HCT116 (cell line): ENCODE results near the gene NCAPG2. TPM values are rescaled to one million over a fixed set of nuclear protein-coding genes. Genes with fewer than 3 reads are reported as not detected.

Experiments used
- ATAC-seq: fragments of 200-7000 bp; cut with Tn5 transposase; 2 replicates; pipeline ENCODE4 v1.9.1; 2020; ENCODE audit warnings: mild to moderate bottlenecking, moderate library complexity
- BruUV-seq: library from RNA; stranded (reverse); fragments of 400-500 nt; replicated peaks from 2 replicates; lab custom pipeline; 2021; lab: Mats Ljungman, UMichigan
- CTCF ChIA-PET: fragments of 300-600 bp; sonication (Branson Sonifier 250); formaldehyde crosslinking; loops from one replicate; lab custom pipeline; 2021; ENCODE audit warnings: antibody characterized with exemption; lab: Charles Lee
- POLR2A ChIA-PET: fragments of 300-600, 350-600 bp; sonication (Branson Sonifier 250); formaldehyde crosslinking; loops from one replicate; lab custom pipeline; 2021; ENCODE audit warnings: antibody characterized with exemption; lab: Charles Lee
- RAD21 ChIA-PET, 2 experiments: fragments of 300-600 bp; sonication (Branson Sonifier 250); formaldehyde crosslinking; loops; one replicate each; lab custom pipeline; 2023; ENCODE audit warnings: low total read pairs in 2 of 2; ENCODE audit not compliant: uncharacterized antibody in 2 of 2, unreplicated experiment in 2 of 2, low non-redundant PET in 1 of 2; lab: Charles Lee
- DNase-seq: peaks from one replicate; pipeline ENCODE4 v3.0.0-alpha.2; 2010; ENCODE audit warnings: low read depth, low spot score
- H2AFZ ChIP-seq: fragments of 200-600 bp; shearing (Covaris generic), sonication (generic); 2 replicates; pipeline ENCODE4 v1.6.1; 2017; ENCODE audit warnings: low read depth, mixed run types, mixed read lengths, antibody characterized with exemption, low read length; ENCODE audit not compliant: poor library complexity, severe bottlenecking
- H3K27ac ChIP-seq: 2 replicates; pipeline ENCODE4 v1.5.1; 2012; ENCODE audit warnings: low read depth, low read length
- H3K27me3 ChIP-seq: fragments of 200-600 bp; sonication (generic); 2 replicates; pipeline ENCODE4 v1.6.1; 2016; ENCODE audit warnings: mixed run types, low read length, mixed read lengths; ENCODE audit not compliant: insufficient read depth
- H3K36me3 ChIP-seq, 2 experiments: fragments of 200-500 bp in 1 of 2; fragments of 200-600 bp in 1 of 2; sonication (Bioruptor generic) in 1 of 2; sonication (generic) in 1 of 2; 2 replicates each; pipeline versions ENCODE4 v1.5.1 to v1.6.1; 2014 to 2016; ENCODE audit warnings: low read length in 2 of 2, inconsistent platforms in 1 of 2, mixed read lengths in 1 of 2, mixed run types in 1 of 2; ENCODE audit not compliant: insufficient read depth in 2 of 2, control insufficient read depth in 1 of 2
- H3K4me1 ChIP-seq, 2 experiments: fragments of 200-600 bp in 1 of 2; sonication (generic) in 1 of 2; 2 replicates each; pipeline versions ENCODE4 v1.5.1 to v1.6.1; 2012 to 2017; ENCODE audit warnings: low read length in 2 of 2, inconsistent platforms in 1 of 2, mild to moderate bottlenecking in 1 of 2, mixed read lengths in 1 of 2, mixed run types in 1 of 2, moderate library complexity in 1 of 2; ENCODE audit not compliant: insufficient read depth in 2 of 2, control insufficient read depth in 1 of 2
- H3K4me2 ChIP-seq: fragments of 200-600 bp; sonication (generic); 2 replicates; pipeline ENCODE4 v1.6.1; 2017; ENCODE audit warnings: mixed run types, low read length, mixed read lengths
- H3K4me3 ChIP-seq, 2 experiments: fragments of 200-600 bp in 1 of 2; sonication (generic) in 1 of 2; replicated peaks in 1 of 2; 2 replicates each; pipeline ENCODE4 v1.5.1; 2011 to 2016; ENCODE audit warnings: low read length in 2 of 2, control low read depth in 1 of 2, low read depth in 1 of 2, mild to moderate bottlenecking in 1 of 2, mixed read lengths in 1 of 2, mixed run types in 1 of 2
- H3K79me2 ChIP-seq: fragments of 200-600 bp; sonication (generic); 2 replicates; pipeline ENCODE4 v1.6.1; 2017; ENCODE audit warnings: mild to moderate bottlenecking, mixed run types, low read length, moderate library complexity, mixed read lengths; ENCODE audit not compliant: insufficient read depth
- H3K9ac ChIP-seq: fragments of 200-600 bp; sonication (generic); 2 replicates; pipeline ENCODE4 v1.6.1; 2016; ENCODE audit warnings: low read length, mixed read lengths
- H3K9me2 ChIP-seq: fragments of 200-600 bp; sonication (generic), shearing (Covaris generic); 2 replicates; pipeline ENCODE4 v1.6.1; 2017; ENCODE audit warnings: mixed run types, mild to moderate bottlenecking, moderate library complexity; ENCODE audit not compliant: insufficient read depth
- H3K9me3 ChIP-seq, 2 experiments: fragments of 200-500 bp in 1 of 2; fragments of 200-600 bp in 1 of 2; sonication (Bioruptor generic) in 1 of 2; sonication (generic) in 1 of 2; 2 replicates each; pipeline ENCODE4 v1.6.1; 2014 to 2017; ENCODE audit warnings: low read length in 2 of 2, mixed read lengths in 2 of 2, inconsistent platforms in 1 of 2, low read depth in 1 of 2, mild to moderate bottlenecking in 1 of 2, mixed run types in 1 of 2, moderate library complexity in 1 of 2; ENCODE audit not compliant: control insufficient read depth in 1 of 2, insufficient read depth in 1 of 2
- H4K20me1 ChIP-seq: fragments of 200-600 bp; sonication (generic), shearing (Covaris generic); 2 replicates; pipeline ENCODE4 v1.6.1; 2017; ENCODE audit warnings: mixed run types, mild to moderate bottlenecking, moderate library complexity; ENCODE audit not compliant: insufficient read depth
- CEBPB ChIP-seq: IDR thresholded peaks from 2 replicates; pipeline ENCODE4 v1.6.1; 2012; ENCODE audit warnings: low read depth
- EZH2 ChIP-seq: fragments of 200-600 bp; sonication (generic); IDR thresholded peaks from 2 replicates; pipeline ENCODE4 v1.6.1; 2017; ENCODE audit warnings: antibody characterized with exemption, mixed run types
- FOSL1 ChIP-seq: IDR thresholded peaks from 2 replicates; pipeline ENCODE4 v1.6.1; 2012; ENCODE audit warnings: low read depth
- POLR2A ChIP-seq: IDR thresholded peaks from 2 replicates; pipeline ENCODE4 v1.7.0; 2011; ENCODE audit warnings: borderline replicate concordance; ENCODE audit not compliant: insufficient read depth, insufficient read length; ENCODE audit errors: extremely low read depth
- POLR2AphosphoS5 ChIP-seq: IDR thresholded peaks from 2 replicates; pipeline ENCODE4 v1.6.1; 2011; ENCODE audit warnings: mild to moderate bottlenecking, low read depth, low read length, moderate library complexity
- SIN3A ChIP-seq: IDR thresholded peaks from 2 replicates; pipeline ENCODE4 v1.6.1; 2012; ENCODE audit warnings: low read depth
- TCF7L2 ChIP-seq: IDR thresholded peaks from 2 replicates; pipeline ENCODE4 v1.7.0; 2011; ENCODE audit warnings: borderline replicate concordance, inconsistent platforms; ENCODE audit not compliant: insufficient read depth, insufficient read length; ENCODE audit errors: extremely low read depth
- ZBTB33 ChIP-seq: IDR thresholded peaks from 2 replicates; pipeline ENCODE4 v1.6.1; 2011; ENCODE audit warnings: mild to moderate bottlenecking, low read length, moderate library complexity; ENCODE audit not compliant: insufficient replicate concordance; ENCODE audit errors: extremely low read depth
- intact Hi-C: fragments of 100-400 bp; cut with micrococcal nuclease; formaldehyde crosslinking; loops from 2 replicates; pipeline ENCODE4 v1.10.0; 2022
- total RNA-seq: library from RNA; stranded (reverse); gene quantifications from one replicate; pipeline ENCODE4 v1.2.1, GENCODE V29; 2021; ENCODE audit not compliant: unreplicated experiment

Gene NCAPG2
- total RNA-seq, 1 experiment from 2014 or later, result 73.1 TPM

- ChIA-PET RAD21 (no interaction called here), CTCF (no interaction called here)
Observed at GRCh38 chr7:158702196-158702595, 2.4 kb downstream of the NCAPG2 start.

More at GRCh38 chr7:158702196-158702595, 2.4 kb downstream of the NCAPG2 start:
- no peak for ATAC-seq
- intact Hi-C loops, result loop anchor here (10.0 kb wide), 1 partner anchor 123 kb away; the partner anchor contains the start of gene ESYT2
- Histone ChIP-seq H3K36me3 (peaks cover 8 to 34% of the 10 kb centered on the region in 2 experiments; a peak in 2 of 4 replicates), H3K9me2 (no peaks in the 10 kb centered on the region), H2AFZ (no peak overlapping the region), H3K27ac (no peak overlapping the region), H3K27me3 (no peaks in the 10 kb centered on the region), H3K4me3 (no peak overlapping the region), H4K20me1 (no peaks in the 10 kb centered on the region), H3K9ac (no peak overlapping the region), H3K4me1 (peaks cover 6 to 21% of the 10 kb centered on the region in 2 experiments; a peak in 3 of 4 replicates), H3K9me3 (no peaks in the 10 kb centered on the region), H3K4me2 (no peak overlapping the region), H3K79me2 (peaks cover 74% of the 10 kb centered on the region)
- POLR2A ChIA-PET, result no interaction called here
- BruUV-seq, result no TSS peak
- no peak for TF ChIP-seq TCF7L2
- no peak for TF ChIP-seq EZH2
- no peak for TF ChIP-seq ZBTB33
- no peak for TF ChIP-seq CEBPB
- no peak for TF ChIP-seq SIN3A
- TF ChIP-seq POLR2AphosphoS5, result no peak
- no peak for TF ChIP-seq FOSL1
- no peak for TF ChIP-seq POLR2A
- DNase-seq, result no peak
